Measurements from ENCODE around the gene MYMK. TPM values are rescaled to one million over a fixed set of nuclear protein-coding genes. Genes with fewer than 3 reads are reported as not detected.

The MYMK gene
- total and polyA plus RNA-seq, 9 donors: 23.0 to 93.0 (median 72.7) TPM

DNA sequence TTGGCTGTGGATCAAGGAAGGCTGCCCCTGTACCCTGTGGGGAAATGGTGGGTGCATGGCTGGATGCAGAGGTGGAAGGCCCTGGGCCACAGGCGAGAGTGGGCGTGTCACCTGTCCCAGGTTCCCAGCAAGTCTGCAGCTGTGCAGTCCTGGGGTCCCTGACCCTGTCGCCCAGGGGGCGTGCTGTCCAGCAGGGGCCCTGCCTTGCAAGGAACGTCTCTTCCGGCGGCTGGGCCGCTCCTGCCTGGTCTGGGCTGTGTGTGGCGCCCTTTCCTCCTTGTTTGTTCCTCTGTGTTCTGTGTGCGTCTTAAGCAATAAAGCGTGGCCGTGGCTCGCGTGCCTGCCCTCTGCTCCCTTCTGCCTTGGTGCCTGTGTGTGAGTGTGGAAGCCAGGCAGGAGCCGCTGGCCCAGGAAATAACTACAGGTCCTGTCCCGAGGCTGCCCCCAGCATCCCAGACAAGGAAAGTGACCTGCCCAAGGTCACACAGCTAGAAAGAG lies 54.3 kb downstream of the MYMK start:
- 77% methylated on average over 11 of the region's 16 CpGs for WGBS (ENCODE audit: insufficient coverage)

DNA sequence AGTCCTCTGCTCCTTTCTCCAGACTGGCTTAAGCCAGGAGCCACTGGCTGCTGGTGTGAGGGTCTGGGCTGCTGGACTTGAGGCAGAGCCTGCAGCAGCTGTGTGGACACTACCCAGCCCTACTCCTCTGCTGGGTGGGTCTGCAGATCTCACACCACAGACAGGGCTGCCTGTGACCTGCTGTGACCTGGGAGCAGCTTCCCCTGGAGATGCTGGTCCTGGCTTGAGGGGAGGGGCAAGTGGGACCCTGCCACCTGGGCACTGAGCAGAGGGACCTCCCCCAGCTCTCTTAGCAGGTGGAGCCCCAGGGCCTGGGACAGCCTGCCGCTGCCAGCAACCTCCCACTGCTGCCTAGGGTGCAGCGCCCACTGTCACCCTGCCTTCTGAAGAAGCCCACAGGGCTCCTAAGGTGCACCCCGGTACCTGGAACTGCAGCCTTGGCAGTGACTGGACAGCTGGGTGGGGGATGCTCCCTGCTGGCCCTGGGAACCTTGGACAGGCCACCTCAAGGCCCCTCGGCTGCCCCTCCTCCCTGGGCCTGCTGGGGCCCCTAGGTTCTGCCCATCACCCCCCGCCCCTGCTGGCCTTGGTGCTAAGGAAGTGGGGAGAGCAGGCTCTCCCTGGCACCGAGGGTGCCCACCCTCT lies 55.9 kb downstream of the MYMK start:
- Histone ChIP-seq H3K27ac (ENCODE audit: low read length) (no peak overlapping the region), H3K9me3 (replicated peaks; ENCODE audit: control insufficient read depth, low read depth, low read length) (no peaks in the 10 kb centered on the region), H3K36me3 (ENCODE audit: control insufficient read depth, insufficient read depth, low read length) (peaks cover 34% of the 10 kb centered on the region), H3K27me3 (ENCODE audit: control insufficient read depth, insufficient read depth, low read length) (no peaks in the 10 kb centered on the region), H3K4me1 (ENCODE audit: control insufficient read depth, insufficient read depth, low read length) (no peaks in the 10 kb centered on the region), H3K4me3 (ENCODE audit: low read length) (no peak overlapping the region)
- WGBS (ENCODE audit: insufficient coverage): 89% methylated on average over 5 of the region's 6 CpGs
- no peak for DNase-seq

More for the DNA sequence above, 54.3 kb downstream of the MYMK start:
- no peaks in the 10 kb centered on the region for H3K4me1 ChIP-seq (ENCODE audit: control insufficient read depth, insufficient read depth, low read length)
- no peaks in the 10 kb centered on the region for H3K27me3 ChIP-seq (ENCODE audit: control insufficient read depth, insufficient read depth, low read length)
- no peak for DNase-seq
- no peak overlapping the region for H3K27ac ChIP-seq (ENCODE audit: low read length)
- no peaks in the 10 kb centered on the region for H3K9me3 ChIP-seq (replicated peaks; ENCODE audit: control insufficient read depth, low read depth, low read length)
- peaks cover 25% of the 10 kb centered on the region for H3K36me3 ChIP-seq (ENCODE audit: control insufficient read depth, insufficient read depth, low read length)
- H3K4me3 ChIP-seq (ENCODE audit: low read length): no peak overlapping the region

DNA sequence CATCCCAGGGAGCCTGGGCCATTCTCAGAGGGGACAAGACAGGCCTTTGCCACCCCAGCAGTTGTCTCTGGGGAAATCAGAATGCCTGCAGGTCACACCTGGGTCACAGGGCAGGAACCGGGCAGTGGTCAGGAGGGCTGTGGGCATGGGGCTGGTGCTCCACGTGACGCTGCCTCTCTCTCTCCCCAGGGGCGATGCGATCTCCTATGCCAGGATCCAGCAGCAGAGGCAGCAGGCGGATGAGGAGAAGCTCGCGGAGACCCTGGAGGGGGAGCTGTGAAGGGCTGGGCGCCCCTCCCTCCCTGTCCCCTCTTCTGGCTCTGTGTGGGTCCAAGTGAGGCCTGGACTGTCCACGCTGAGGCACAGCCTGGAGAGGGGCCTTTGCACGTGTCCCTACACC lies 56.4 kb downstream of the MYMK start:
- H3K4me1 ChIP-seq (ENCODE audit: control insufficient read depth, insufficient read depth, low read length): no peaks in the 10 kb centered on the region
- H3K36me3 ChIP-seq (ENCODE audit: control insufficient read depth, insufficient read depth, low read length): peaks cover 34% of the 10 kb centered on the region
- no peak overlapping the region for H3K27ac ChIP-seq (ENCODE audit: low read length)
- no peak for DNase-seq
- 69% methylated on average over 4 of the region's 11 CpGs for WGBS (ENCODE audit: insufficient coverage)
- no peak overlapping the region for H3K4me3 ChIP-seq (ENCODE audit: low read length)
- H3K27me3 ChIP-seq (ENCODE audit: control insufficient read depth, insufficient read depth, low read length): no peaks in the 10 kb centered on the region
- H3K9me3 ChIP-seq (replicated peaks; ENCODE audit: control insufficient read depth, low read depth, low read length): no peaks in the 10 kb centered on the region

- H3K27ac ChIP-seq (ENCODE audit: low read length): no peak overlapping the region
- H3K36me3 ChIP-seq (ENCODE audit: control insufficient read depth, insufficient read depth, low read length): peaks cover 34% of the 10 kb centered on the region
- peaks cover 4% of the 10 kb centered on the region for H3K4me1 ChIP-seq (ENCODE audit: control insufficient read depth, insufficient read depth, low read length)
- WGBS (ENCODE audit: insufficient coverage): 75% methylated on average over 8 of the region's 10 CpGs
- DNase-seq: no peak
- H3K4me3 ChIP-seq (ENCODE audit: low read length): no peak overlapping the region
- H3K9me3 ChIP-seq (replicated peaks; ENCODE audit: control insufficient read depth, low read depth, low read length): no peaks in the 10 kb centered on the region
- H3K27me3 ChIP-seq (ENCODE audit: control insufficient read depth, insufficient read depth, low read length): no peaks in the 10 kb centered on the region
These were observed 57.7 kb downstream of the MYMK start for GRCh38 chr9:133467101-133467500.

DNA sequence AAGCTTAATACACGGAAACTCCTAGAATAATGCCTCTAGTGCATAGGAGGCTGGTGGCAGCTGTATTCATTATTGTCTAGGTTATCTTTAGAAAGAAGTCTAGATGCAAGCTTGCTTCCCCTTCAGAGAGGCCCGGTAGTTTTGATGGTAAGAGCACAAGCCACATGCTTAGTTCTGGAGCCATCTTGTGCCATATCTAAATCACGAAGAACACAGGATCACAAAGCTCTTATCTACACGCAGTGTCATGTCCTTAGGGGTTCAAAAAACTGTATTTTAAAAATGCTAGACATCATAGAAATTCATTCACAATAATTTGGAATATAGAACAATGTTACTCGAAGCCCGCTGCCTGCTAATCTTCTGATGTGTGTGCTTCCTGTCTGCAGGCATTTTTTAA lies 58.8 kb downstream of the MYMK start:
- no peak overlapping the region for H3K27ac ChIP-seq (ENCODE audit: low read length)
- H3K4me3 ChIP-seq (ENCODE audit: low read length): no peak overlapping the region
- H3K27me3 ChIP-seq (ENCODE audit: control insufficient read depth, insufficient read depth, low read length): no peaks in the 10 kb centered on the region
- H3K4me1 ChIP-seq (ENCODE audit: control insufficient read depth, insufficient read depth, low read length): peaks cover 9% of the 10 kb centered on the region
- peaks cover 34% of the 10 kb centered on the region for H3K36me3 ChIP-seq (ENCODE audit: control insufficient read depth, insufficient read depth, low read length)
- DNase-seq: no peak
- WGBS (ENCODE audit: insufficient coverage): no CpG with 5 or more reads among the region's 6 CpGs
- H3K9me3 ChIP-seq (replicated peaks; ENCODE audit: control insufficient read depth, low read depth, low read length): no peaks in the 10 kb centered on the region

DNA sequence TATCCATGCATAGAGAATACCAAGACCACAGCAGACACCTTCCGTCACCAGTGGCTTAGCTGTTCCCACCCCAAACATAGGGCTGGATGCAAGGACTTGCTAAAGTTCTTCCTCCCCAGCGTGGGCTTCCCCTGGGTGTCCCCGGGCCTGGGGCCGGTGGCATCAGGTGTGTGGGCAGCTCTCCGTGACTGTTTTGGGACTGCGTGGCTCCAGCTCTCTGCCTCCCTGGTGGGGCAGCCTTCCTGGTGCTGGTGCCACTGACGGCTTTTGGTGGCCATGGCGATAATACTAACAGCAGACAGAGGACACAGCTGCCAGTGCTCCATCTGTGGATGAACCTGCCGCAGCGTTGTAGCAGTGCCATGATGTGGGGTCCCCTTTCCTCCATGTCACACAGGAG lies 60.1 kb downstream of the MYMK start:
- Histone ChIP-seq H3K27ac (ENCODE audit: low read length) (no peak overlapping the region), H3K36me3 (ENCODE audit: control insufficient read depth, insufficient read depth, low read length) (peaks cover 30% of the 10 kb centered on the region), H3K9me3 (replicated peaks; ENCODE audit: control insufficient read depth, low read depth, low read length) (no peaks in the 10 kb centered on the region), H3K4me3 (ENCODE audit: low read length) (no peak overlapping the region), H3K4me1 (ENCODE audit: control insufficient read depth, insufficient read depth, low read length) (peaks cover 15% of the 10 kb centered on the region), H3K27me3 (ENCODE audit: control insufficient read depth, insufficient read depth, low read length) (no peaks in the 10 kb centered on the region)
- DNase-seq: no peak
- 91% methylated on average over 8 of the region's 10 CpGs for WGBS (ENCODE audit: insufficient coverage)

Other genes with a start within 250 kb of the MYMK start
- 0.13 TPM for gene ABO, start 249.8 kb downstream of the MYMK start, total RNA-seq
- gene ABO, start 249.8 kb downstream of the MYMK start, polyA plus RNA-seq (ENCODE audit: insufficient read depth in 1 of 8, insufficient read length in 8 of 8, low replicate concordance in 1 of 8): 1 to 10 TPM in 7 of 8 donors, under 1 TPM in 1; 0.70 to 8.1 (median 2.9) TPM
- 14.2 TPM for gene SURF6, start 188.8 kb downstream of the MYMK start, total RNA-seq
- gene SURF6, start 188.8 kb downstream of the MYMK start, polyA plus RNA-seq (ENCODE audit: insufficient read depth in 1 of 8, insufficient read length in 8 of 8, low replicate concordance in 1 of 8): 10 to 100 TPM; 22.5 to 25.6 (median 23.5) TPM
- 22.7 TPM for gene MED22, start 176.8 kb downstream of the MYMK start, total RNA-seq
- gene MED22, start 176.8 kb downstream of the MYMK start, polyA plus RNA-seq (ENCODE audit: insufficient read depth in 1 of 8, insufficient read length in 8 of 8, low replicate concordance in 1 of 8): 10 to 100 TPM; 24.2 to 29.0 (median 26.7) TPM
- 2,809 TPM for gene RPL7A, start 176.7 kb downstream of the MYMK start, total RNA-seq
- gene RPL7A, start 176.7 kb downstream of the MYMK start, polyA plus RNA-seq (ENCODE audit: insufficient read depth in 1 of 8, insufficient read length in 8 of 8, low replicate concordance in 1 of 8): 1,000 to 10,000 TPM; 2,283 to 2,995 (median 2,672) TPM
- 19.3 TPM for gene SURF1, start 168.5 kb downstream of the MYMK start, total RNA-seq
- gene SURF1, start 168.5 kb downstream of the MYMK start, polyA plus RNA-seq (ENCODE audit: insufficient read depth in 1 of 8, insufficient read length in 8 of 8, low replicate concordance in 1 of 8): 10 to 100 TPM; 22.1 to 36.5 (median 27.9) TPM
- 10.2 TPM for gene SURF2, start 168.4 kb downstream of the MYMK start, total RNA-seq
- 10 to 100 TPM; 11.3 to 15.3 (median 13.0) TPM for gene SURF2, start 168.4 kb downstream of the MYMK start, polyA plus RNA-seq (ENCODE audit: insufficient read depth in 1 of 8, insufficient read length in 8 of 8, low replicate concordance in 1 of 8)
- gene SURF4, start 148.9 kb downstream of the MYMK start, total RNA-seq: 105 TPM
- gene SURF4, start 148.9 kb downstream of the MYMK start, polyA plus RNA-seq (ENCODE audit: insufficient read depth in 1 of 8, insufficient read length in 8 of 8, low replicate concordance in 1 of 8): 100 to 1,000 TPM in 6 of 8 donors, 10 to 100 TPM in 2; 92.3 to 143 (median 107) TPM
- gene STKLD1, start 148.6 kb downstream of the MYMK start, total RNA-seq: 1.4 TPM
- gene STKLD1, start 148.6 kb downstream of the MYMK start, polyA plus RNA-seq (ENCODE audit: insufficient read depth in 1 of 8, insufficient read length in 8 of 8, low replicate concordance in 1 of 8): 1 to 10 TPM; 1.1 to 2.3 (median 1.8) TPM
- 26.2 TPM for gene REXO4, start 106.9 kb downstream of the MYMK start, total RNA-seq
- gene REXO4, start 106.9 kb downstream of the MYMK start, polyA plus RNA-seq (ENCODE audit: insufficient read depth in 1 of 8, insufficient read length in 8 of 8, low replicate concordance in 1 of 8): 10 to 100 TPM; 31.5 to 39.4 (median 37.6) TPM
- gene ADAMTS13, start 102.6 kb downstream of the MYMK start, total RNA-seq: 3.4 TPM
- 10 to 100 TPM in 2 of 8 donors, 1 to 10 TPM in 6; 5.5 to 10.5 (median 8.6) TPM for gene ADAMTS13, start 102.6 kb downstream of the MYMK start, polyA plus RNA-seq (ENCODE audit: insufficient read depth in 1 of 8, insufficient read length in 8 of 8, low replicate concordance in 1 of 8)
- gene CACFD1, start 65.0 kb downstream of the MYMK start, total RNA-seq: 11.1 TPM
- 10 to 100 TPM; 14.8 to 21.5 (median 16.4) TPM for gene CACFD1, start 65.0 kb downstream of the MYMK start, polyA plus RNA-seq (ENCODE audit: insufficient read depth in 1 of 8, insufficient read length in 8 of 8, low replicate concordance in 1 of 8)
- gene SLC2A6, start 45.9 kb downstream of the MYMK start, total RNA-seq: 0.44 TPM
- gene SLC2A6, start 45.9 kb downstream of the MYMK start, polyA plus RNA-seq (ENCODE audit: insufficient read depth in 1 of 8, insufficient read length in 8 of 8, low replicate concordance in 1 of 8): 1 to 10 TPM in 7 of 8 donors, under 1 TPM in 1; 0.91 to 2.1 (median 1.4) TPM
- gene ADAMTSL2, start 9.7 kb upstream of the MYMK start, total RNA-seq: 4.7 TPM
- 1 to 10 TPM; 2.3 to 5.5 (median 4.6) TPM for gene ADAMTSL2, start 9.7 kb upstream of the MYMK start, polyA plus RNA-seq (ENCODE audit: insufficient read depth in 1 of 8, insufficient read length in 8 of 8, low replicate concordance in 1 of 8)
- not detected for gene FAM163B, start 84.4 kb upstream of the MYMK start, total RNA-seq
- gene FAM163B, start 84.4 kb upstream of the MYMK start, polyA plus RNA-seq (ENCODE audit: insufficient read depth in 1 of 8, insufficient read length in 8 of 8, low replicate concordance in 1 of 8): under 1 TPM in 3 of 8 donors, not detected in 5; 0.13 to 0.36 (median 0.18) TPM
- not detected for gene DBH, start 111.4 kb upstream of the MYMK start, total RNA-seq
- gene DBH, start 111.4 kb upstream of the MYMK start, polyA plus RNA-seq (ENCODE audit: insufficient read depth in 1 of 8, insufficient read length in 8 of 8, low replicate concordance in 1 of 8): under 1 TPM; 0.48 to 0.87 (median 0.64) TPM
- gene SARDH, start 213.4 kb upstream of the MYMK start, total RNA-seq: 6.3 TPM
- 1 to 10 TPM; 4.9 to 7.1 (median 5.5) TPM for gene SARDH, start 213.4 kb upstream of the MYMK start, polyA plus RNA-seq (ENCODE audit: insufficient read depth in 1 of 8, insufficient read length in 8 of 8, low replicate concordance in 1 of 8)